ENCODE measurements around the gene CCDC158. TPM values are rescaled to one million over a fixed set of nuclear protein-coding genes. Genes with fewer than 3 reads are reported as not detected.

Gene CCDC158
- total RNA-seq, 1 donor from 2014 or later = 0.17 TPM

DNA sequence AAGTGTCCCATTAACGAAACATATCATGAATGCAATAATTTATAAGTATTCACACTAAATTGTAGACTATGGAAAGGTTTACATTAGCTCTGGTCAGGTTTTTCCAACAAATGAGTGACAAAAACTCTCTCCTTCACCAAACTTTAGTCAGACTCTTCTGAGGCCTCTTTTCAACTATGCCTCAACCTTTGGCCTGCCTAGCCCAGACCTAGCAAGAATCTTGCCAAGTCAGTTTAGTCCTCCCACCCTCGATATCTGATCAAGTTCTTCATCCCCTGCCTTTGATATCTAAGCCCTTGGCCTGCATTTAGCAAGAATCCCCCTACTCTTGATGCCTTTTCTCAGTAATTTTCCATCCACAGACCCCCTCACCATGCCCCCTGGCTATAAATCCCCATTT, 37.9 kb downstream of the CCDC158 start:
- TF ChIP-seq, protein P1, sequence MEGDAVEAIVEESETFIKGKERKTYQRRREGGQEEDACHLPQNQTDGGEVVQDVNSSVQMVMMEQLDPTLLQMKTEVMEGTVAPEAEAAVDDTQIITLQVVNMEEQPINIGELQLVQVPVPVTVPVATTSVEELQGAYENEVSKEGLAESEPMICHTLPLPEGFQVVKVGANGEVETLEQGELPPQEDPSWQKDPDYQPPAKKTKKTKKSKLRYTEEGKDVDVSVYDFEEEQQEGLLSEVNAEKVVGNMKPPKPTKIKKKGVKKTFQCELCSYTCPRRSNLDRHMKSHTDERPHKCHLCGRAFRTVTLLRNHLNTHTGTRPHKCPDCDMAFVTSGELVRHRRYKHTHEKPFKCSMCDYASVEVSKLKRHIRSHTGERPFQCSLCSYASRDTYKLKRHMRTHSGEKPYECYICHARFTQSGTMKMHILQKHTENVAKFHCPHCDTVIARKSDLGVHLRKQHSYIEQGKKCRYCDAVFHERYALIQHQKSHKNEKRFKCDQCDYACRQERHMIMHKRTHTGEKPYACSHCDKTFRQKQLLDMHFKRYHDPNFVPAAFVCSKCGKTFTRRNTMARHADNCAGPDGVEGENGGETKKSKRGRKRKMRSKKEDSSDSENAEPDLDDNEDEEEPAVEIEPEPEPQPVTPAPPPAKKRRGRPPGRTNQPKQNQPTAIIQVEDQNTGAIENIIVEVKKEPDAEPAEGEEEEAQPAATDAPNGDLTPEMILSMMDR (conservative IDR thresholded peaks at IDR 0.05; ENCODE audit: low read depth, low read length) = no peak

DNA sequence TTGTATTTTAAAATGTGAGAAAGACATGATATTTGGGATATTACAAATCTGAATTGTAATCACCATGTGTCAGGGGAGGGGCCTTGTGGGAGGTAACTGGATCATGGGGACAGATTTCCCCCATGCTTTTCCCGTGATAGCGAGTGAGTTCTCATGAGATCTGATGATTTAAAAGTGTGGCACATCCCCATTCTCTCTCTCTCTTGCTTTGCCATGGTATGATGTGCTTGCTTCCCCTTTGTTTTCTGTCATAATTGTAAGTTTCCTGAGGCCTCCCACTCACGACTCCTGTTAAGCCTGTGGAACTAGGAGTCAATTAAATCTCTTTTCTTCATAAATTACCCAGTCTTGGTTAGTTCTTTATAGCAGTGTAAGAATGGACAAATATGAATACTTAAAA, 39.0 kb downstream of the CCDC158 start:
- TF ChIP-seq, protein P1 (conservative IDR thresholded peaks at IDR 0.05; ENCODE audit: low read depth, low read length) = no peak
- H3K4me3 ChIP-seq (ENCODE audit: low read depth, low read length) = no peak overlapping the region
- no peak for DNase-seq (ENCODE audit: low read depth)

More for the DNA sequence above, 37.9 kb downstream of the CCDC158 start:
- no peak for DNase-seq (ENCODE audit: low read depth)
- no peak overlapping the region for H3K4me3 ChIP-seq (ENCODE audit: low read depth, low read length)

DNA sequence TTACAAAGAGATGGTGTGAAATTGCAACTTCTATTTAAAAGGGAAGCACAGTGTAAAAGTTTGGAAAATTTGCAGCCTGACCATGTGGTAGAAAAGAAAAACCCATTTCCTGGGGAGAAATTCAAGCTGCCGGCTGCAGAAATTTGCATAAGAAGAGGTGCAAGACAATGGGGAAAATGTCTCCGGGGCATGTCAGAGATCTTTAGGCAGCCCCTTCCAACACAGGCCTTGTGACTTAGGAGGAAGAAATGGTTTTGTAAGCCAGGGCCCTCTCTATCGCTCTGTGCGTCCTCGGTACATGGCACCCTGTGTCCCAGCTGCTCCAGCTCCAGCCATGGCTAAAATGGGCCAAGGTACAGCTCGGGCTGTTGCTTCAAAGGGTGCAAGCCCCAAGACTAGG, 40.4 kb downstream of the CCDC158 start:
- DNase-seq (ENCODE audit: low read depth) = no peak
- H3K4me3 ChIP-seq (ENCODE audit: low read depth, low read length) = no peak overlapping the region
- TF ChIP-seq, protein P1 (conservative IDR thresholded peaks at IDR 0.05; ENCODE audit: low read depth, low read length) = no peak

DNA sequence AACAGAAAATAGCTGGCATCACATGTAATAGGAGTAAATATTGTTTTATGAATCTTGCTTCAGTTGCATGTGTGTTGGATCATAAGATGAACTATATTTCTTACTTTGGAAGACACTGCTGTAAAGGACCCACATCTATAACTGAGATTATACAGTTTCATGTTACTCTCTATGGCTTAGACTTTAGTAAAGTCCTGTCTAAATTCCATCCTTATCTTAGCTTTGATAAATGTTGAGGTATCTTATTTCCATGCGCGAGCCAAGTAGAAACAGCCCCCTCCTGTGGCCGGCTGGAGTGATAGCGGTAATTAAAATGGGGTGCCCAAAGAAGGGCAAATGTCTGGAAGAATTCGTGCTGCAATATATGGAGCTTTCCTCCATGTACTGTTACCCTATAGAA, 43.0 kb downstream of the CCDC158 start:
- TF ChIP-seq, protein P1 (conservative IDR thresholded peaks at IDR 0.05; ENCODE audit: low read depth, low read length) = peak; percentile 76
- DNase-seq (ENCODE audit: low read depth) = no peak
- no peak overlapping the region for H3K4me3 ChIP-seq (ENCODE audit: low read depth, low read length)

DNA sequence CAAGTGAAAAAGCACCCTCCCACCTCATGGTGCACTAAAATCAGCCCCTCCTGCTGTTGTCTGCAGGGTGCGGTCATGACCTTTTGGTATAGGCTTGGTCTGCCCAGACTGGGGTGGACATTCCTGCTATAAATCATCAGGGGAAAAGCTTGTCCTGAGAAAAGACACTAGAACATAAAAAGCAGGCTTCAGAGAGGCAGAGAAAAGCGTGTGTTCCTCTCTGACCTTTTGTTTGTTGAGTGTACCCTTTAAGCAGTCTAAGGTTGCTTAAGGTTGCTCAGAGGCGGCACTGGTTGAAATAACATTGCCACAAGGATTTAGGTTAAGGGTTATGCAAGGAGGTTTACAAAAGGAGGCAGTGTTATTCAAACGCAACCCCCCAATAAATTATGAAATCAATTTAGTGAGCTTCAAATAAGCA, 43.5 kb downstream of the CCDC158 start:
- TF ChIP-seq, protein P1 (conservative IDR thresholded peaks at IDR 0.05; ENCODE audit: low read depth, low read length) = no peak
- no peak overlapping the region for H3K4me3 ChIP-seq (ENCODE audit: low read depth, low read length)
- DNase-seq (ENCODE audit: low read depth) = no peak

DNA sequence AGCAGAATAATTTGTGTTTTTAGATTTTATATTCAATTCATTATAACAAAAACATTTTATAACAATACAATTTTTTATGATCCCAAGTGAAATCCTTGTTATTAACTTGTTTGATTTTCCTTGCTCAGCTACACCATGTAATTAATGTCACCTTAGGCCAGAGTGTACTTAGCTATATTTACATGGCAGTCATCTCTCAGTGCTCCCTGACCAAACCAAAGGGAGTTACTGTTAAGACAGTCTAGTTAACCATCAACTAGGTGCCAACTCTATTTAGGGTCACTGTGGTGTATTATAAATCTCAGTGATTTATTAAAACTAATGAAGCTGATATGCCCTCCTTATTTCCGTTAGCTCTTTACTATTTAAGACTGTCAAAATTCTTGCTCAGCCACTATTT, 44.4 kb downstream of the CCDC158 start:
- DNase-seq (ENCODE audit: low read depth) = no peak
- no peak overlapping the region for H3K4me3 ChIP-seq (ENCODE audit: low read depth, low read length)
- TF ChIP-seq, protein P1 (conservative IDR thresholded peaks at IDR 0.05; ENCODE audit: low read depth, low read length) = no peak

DNA sequence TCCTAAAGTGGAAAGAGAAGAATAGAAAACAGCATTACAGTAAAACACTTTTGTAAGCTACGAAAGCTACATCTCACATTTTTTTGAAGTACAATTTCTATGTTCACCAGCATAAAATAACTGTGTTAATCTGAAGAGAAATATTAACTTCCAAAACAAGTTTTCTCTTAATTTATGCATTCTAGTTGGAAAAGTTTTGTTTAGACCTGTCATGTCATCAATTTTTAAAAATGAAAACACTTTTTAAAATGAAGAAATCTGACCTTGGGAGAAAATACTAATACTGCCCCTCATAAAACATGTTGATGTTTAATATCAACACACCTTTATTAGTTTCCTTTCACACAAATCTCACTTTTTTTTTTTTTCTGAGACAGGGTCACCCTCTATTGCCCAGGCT, 45.2 kb downstream of the CCDC158 start:
- H3K4me3 ChIP-seq (ENCODE audit: low read depth, low read length) = no peak overlapping the region
- TF ChIP-seq, protein P1 (conservative IDR thresholded peaks at IDR 0.05; ENCODE audit: low read depth, low read length) = no peak
- no peak for DNase-seq (ENCODE audit: low read depth)
